Measurements from ENCODE around the gene LRP3.

DNA sequence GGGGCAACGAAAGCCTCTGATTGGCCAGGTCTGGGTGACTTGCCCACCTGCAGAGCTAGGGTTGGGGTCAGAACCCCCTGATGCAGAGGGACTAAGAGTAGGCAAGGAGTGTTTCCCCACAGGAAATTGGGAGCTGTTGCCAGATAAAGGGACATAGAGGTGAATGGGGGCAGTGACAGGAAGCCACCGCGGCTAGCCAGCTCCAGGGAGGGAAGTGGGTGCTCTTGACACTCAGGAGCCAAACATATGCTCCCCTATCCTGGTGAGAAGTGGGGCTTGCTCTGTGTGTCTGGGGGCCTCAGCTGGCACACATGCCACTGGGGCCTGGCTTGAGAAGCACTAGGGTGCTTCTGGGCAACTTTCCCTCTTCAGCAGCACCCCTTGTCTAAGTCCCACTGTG lies 36.2 kb upstream of the LRP3 start:
- TF ChIP-seq, protein P1, sequence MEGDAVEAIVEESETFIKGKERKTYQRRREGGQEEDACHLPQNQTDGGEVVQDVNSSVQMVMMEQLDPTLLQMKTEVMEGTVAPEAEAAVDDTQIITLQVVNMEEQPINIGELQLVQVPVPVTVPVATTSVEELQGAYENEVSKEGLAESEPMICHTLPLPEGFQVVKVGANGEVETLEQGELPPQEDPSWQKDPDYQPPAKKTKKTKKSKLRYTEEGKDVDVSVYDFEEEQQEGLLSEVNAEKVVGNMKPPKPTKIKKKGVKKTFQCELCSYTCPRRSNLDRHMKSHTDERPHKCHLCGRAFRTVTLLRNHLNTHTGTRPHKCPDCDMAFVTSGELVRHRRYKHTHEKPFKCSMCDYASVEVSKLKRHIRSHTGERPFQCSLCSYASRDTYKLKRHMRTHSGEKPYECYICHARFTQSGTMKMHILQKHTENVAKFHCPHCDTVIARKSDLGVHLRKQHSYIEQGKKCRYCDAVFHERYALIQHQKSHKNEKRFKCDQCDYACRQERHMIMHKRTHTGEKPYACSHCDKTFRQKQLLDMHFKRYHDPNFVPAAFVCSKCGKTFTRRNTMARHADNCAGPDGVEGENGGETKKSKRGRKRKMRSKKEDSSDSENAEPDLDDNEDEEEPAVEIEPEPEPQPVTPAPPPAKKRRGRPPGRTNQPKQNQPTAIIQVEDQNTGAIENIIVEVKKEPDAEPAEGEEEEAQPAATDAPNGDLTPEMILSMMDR (IDR thresholded peaks at IDR 0.05; ENCODE audit: low read depth, low read length) = no peak
- TF ChIP-seq, protein P2, sequence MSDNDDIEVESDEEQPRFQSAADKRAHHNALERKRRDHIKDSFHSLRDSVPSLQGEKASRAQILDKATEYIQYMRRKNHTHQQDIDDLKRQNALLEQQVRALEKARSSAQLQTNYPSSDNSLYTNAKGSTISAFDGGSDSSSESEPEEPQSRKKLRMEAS (IDR thresholded peaks at IDR 0.05; ENCODE audit: low read depth, low read length) = no peak
- TF ChIP-seq POLR2A (IDR thresholded peaks at IDR 0.05; ENCODE audit: extremely low read depth, insufficient read length) = no peak
